ENCODE data around the gene RPGR.

Gene RPGR

DNA sequence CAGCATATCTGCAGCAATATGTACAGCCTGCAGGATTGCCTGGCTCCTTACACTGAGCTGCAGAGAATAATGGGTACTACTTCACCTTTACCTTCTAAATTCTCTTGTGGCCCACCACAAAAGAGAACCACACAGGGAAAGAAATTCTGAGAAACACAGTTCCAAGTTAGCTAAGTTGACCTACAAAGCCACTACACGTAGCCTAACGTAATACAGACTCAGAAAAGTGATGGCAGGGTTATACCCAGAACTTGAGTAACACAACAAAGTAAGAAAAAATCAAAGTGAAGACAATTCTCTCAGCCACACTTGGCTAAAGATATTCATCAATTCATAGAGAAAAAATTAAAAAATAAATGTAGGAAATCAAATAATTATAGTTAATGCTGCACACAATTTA, 80.3 kb downstream of the RPGR start:
- no peak for DNase-seq

DNA sequence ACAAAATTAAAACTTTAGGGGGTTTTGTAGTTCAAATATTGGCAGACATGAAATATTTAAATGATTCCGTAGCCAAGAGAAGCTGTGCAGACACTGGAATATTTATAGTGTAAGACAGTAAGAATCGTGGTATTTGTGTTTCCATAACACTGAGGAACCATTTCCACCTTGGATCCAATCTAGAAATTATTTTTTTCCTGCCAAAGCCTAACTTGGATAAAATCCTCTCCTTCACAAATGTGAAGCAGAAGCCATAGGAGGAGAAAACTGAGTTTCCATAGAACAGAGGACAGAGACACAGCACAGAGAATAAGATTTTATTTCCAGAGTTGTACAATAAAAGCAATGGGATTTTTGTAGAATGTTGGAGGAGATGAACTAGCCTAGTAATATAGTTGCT, 86.8 kb downstream of the RPGR start:
- DNase-seq, result no peak

DNA sequence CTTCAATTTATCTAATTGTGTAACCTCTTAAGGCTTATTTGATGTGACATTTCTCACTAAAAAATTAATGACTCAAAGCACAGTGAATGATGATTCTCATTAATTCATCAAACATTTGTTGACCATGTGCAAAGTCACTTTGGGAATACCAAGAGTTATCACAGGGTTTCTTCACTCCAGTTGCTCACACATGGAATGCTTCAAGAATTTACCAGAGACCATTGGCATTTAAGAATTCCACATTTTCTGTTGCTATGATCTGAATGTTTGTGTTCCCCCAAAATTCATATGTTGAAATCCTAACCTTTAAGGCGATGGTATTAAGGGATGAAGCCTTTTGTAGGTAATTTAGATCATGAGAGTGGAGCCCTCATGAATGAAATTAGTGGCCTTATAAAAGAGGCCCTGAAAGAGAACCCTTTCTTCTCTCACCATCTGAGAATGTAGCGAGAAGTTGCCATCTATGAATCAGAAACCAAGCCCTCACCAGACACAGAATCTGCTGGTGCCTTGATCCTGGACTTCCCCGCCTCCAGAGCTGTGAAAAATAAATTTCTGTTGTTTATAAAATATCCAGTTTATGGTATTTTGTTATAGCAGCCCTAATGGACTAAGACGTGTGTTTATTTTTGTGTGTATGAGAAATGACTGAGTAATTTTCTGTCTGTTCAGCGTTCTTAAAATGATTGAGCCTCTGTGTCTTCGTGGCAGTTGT, 90.3 kb downstream of the RPGR start:
- no peak for DNase-seq

DNA sequence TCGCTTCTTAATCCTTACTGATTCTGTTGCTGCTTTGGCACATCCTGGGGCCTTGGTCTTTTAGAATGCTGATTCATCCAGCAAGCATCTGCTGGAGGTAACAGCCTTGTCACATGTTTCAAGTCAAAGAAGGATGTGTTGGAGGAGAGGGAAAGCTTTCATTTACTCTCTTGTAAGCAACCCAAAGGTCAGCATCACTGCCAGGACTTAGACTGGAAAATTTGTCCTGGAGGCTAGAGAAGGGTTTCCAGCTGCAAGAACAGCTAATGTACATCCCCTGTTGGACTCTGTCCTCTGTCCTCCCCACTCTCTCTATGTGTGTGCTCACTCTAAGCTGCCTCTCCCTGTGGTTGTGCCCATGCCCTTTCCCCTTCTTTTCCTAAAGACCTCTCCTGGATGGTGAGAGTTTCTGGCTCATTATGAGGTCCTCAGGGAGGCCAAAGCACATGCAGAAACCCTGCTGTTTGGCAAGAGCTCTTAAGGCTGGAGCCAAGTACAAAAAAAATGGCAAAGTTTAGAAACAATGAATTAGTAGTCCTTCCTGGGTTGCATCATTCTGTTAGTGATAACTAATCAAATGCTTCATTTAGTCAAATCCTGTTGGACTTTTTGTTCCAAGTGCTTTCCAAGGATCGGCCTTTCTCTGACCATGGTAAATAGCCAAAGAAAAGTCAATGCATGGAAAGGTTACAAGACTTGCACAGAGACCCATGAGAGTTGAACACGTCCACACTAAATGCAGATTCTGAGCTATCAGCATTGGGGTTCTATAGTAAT, 93.2 kb downstream of the RPGR start:
- DNase-seq, result no peak

DNA sequence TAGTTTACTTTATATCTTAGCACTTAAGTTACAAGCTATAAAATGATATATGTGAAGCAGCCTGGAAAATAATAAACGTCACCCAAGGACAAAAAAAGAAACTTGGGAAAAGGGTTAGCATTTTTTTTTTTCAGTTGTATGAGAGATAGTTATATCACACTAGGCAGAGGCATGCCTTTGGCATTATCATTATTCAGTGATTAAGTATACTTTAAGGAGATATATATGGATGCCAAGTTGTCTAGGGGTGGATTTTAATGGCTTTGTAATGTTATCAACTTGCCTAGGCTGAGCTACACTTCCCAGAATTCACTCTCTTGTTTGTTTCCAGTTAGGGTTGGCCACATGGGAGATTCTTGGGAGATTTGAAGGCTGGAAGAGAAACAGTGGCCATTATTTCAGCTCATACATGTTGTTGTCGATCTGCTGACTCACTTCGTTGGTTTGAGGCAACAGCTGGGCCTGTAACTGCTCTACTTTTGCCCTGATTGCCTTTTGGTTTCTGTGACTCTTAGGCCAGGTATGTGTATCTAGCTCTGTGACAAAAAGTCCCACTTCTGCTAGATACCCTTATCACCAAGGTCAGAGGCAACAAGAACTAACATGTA, 95.1 kb downstream of the RPGR start:
- DNase-seq, result no peak

DNA sequence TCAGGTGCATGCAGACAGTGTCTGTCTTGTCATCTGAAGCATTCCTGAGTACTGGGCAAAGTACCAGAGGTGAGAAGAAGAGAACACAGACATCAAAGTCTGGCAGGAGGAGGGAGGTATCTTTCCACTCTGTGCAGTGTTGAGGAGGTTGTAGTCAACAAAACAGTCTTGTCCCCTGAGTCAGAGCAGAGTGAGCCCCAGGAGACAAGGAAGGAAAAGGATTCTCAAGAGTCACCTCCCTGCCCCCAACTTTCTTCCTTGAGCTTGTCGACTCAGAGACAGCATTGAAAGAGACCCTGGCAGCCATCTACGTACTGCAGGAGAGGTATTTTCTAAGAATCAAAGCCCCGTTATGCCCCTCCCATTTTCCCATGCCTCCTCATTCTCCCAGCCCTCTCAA, 102.2 kb downstream of the RPGR start:
- no peak for DNase-seq

DNA sequence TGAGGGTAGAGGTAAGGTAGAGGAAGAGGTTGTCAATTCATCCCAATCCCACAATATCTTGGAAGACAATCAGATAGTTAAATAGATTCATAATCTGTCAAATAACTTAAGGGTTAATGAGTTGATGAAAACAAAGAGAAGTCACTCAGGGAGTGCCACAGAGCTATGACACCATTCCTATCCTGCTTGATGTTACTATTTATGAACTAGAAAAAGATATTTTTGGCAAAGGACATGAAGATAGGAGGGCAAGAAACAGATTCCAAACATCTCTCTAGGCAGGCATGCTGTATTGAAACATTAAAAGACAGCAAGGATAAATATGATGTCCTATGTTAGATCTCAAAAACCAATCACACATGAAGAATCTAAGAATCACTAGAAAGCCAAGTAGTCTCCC, 103.1 kb downstream of the RPGR start:
- no peak for DNase-seq

DNA sequence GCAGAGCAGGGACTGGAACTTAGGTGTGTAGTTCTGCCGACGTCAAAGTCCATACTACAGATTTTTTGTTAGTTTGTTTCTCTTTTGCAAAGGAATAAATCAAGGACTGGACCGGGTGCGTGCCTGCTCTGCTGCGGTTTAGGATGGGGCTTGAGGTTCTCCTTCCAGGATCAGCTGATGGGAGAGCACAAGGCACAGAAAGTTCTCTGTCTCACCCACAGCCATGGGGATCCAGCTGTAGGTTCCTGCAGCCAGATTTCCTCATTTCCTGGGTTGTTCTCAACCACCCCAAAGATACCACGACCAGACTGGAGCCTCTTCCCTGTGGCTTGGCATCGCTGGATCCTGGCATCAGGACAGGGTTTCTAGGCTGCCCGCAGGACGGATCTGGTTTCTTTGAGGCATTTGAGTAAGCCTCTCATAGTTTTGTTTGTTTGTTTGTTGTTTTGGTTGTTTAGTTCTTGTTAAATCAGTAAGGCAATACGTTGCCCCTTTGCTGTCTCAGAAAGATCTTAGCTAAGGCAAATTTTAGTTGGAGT, 105.8 kb downstream of the RPGR start:
- DNase-seq, result no peak

DNA sequence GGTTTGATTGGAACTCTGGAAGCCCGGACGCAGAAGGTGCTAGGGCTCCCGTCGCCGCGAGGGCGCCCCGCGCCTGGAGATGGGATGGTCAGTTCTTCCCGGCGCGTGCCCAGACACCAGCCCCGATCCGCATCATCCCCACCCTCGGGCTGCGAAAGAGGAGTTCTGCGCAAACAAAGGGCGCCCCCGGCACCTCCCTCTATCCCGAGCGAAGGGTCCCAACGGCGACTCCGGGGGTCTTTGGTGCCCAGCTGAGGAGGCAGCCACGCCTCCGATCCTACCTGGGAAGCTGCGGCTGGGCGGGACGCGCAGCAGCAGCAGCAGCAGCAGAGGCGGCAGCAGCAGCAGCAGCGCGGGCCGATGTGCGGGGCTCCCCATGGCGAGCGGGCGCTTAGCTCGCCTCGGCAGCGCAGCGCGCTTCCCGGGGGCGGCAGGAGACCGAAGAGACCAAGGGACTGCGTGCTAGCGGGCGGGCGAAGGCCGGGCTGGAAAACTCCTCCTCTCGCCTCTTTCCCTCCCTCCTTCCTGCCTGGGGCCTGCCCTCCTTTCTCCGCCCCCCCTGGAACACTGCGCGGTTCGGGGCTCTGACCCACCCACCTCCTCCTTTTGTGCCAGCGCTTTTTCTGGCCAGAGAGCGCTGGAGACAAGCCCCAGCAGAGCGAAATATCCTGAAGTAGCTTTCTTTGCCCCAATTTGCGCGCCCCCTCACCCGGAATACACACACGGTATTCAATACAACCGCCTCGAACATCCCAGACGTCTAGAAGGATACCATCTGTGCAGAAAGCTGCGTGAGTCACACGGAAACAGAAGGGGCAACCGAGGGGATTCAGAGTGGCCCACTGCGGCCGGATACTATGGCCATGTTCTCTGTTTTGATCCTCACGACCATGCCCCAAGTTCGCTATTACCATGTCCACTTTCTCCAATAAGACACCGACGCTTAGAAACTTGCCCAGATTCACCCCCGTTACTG, 106.6 kb downstream of the RPGR start, which contains the start of gene SRPX:
Gene SRPX (minus strand): TSS at position 457 of the 976 bp plus-strand sequence. CDS start 79 bp downstream, at position 378.
- DNase-seq, result no peak

DNA sequence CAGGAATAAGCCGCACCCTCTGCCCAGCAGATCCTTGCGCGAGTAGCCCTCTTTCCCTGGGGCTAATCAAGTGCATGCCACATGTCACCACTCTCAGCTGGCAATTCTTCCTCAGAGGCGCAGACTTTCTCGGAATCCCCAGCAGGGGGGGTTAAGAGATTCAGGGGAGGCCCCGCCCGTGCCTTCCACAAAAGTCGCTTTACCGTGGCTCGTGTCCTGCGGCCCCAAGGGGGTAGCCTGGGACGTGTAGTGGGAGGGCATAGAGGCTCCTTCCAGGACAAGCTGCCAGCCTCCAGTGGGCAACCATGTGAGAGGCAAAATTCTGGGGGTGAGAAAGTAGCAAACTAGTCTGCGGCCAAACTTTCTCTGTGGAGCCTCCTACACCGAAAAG, 107.3 kb downstream of the RPGR start:
- no peak for DNase-seq
